Osteocyte (in vitro differentiated cells): Measurements from ENCODE around the gene RALGDS. TPM values are rescaled to one million over a fixed set of nuclear protein-coding genes. Genes with fewer than 3 reads are reported as not detected.
A peak's percentile ranks its signal among the peaks of the same experiment; 100 is the strongest.

Experiments
- DNase-seq: peaks from one replicate; pipeline ENCODE4 v3.0.0; 2021; ENCODE audit warnings: mixed read lengths; ENCODE audit not compliant: unreplicated experiment; ENCODE audit errors: extremely low spot score
- H3K27ac Mint-ChIP-seq: one replicate; pipeline ENCODE4 v1.8.0; 2021; ENCODE audit warnings: mild to moderate bottlenecking, mixed read lengths; ENCODE audit not compliant: unreplicated experiment
- H3K27me3 Mint-ChIP-seq: one replicate; pipeline ENCODE4 v1.8.0; 2021; ENCODE audit warnings: mixed read lengths; ENCODE audit not compliant: unreplicated experiment
- H3K36me3 Mint-ChIP-seq: one replicate; pipeline ENCODE4 v1.8.0; 2021; ENCODE audit warnings: mixed read lengths; ENCODE audit not compliant: unreplicated experiment
- H3K4me1 Mint-ChIP-seq: one replicate; pipeline ENCODE4 v1.8.0; 2021; ENCODE audit warnings: mixed read lengths; ENCODE audit not compliant: unreplicated experiment
- H3K4me3 Mint-ChIP-seq: one replicate; pipeline ENCODE4 v1.8.0; 2021; ENCODE audit warnings: mild to moderate bottlenecking, moderate library complexity, mixed read lengths; ENCODE audit not compliant: unreplicated experiment
- H3K9me3 Mint-ChIP-seq: one replicate; pipeline ENCODE4 v1.8.0; 2021; ENCODE audit warnings: mixed read lengths; ENCODE audit not compliant: unreplicated experiment
- CTCF ChIP-seq: fragments of 200-600 bp; sonication (generic); IDR thresholded peaks from 2 replicates; pipeline ENCODE4 v1.5.0; 2021; ENCODE audit warnings: antibody characterized with exemption, mild to moderate bottlenecking, moderate library complexity
- total RNA-seq: library from RNA; stranded (reverse); gene quantifications from 2 replicates; pipeline ENCODE4 v1.2.1, GENCODE V29; 2021

RALGDS gene
- total RNA-seq, 1 donor from 2014 or later, result 38.4 TPM

GRCh38 chr9:133133681-133134387, 12.8 kb upstream of the RALGDS start:
- H3K4me1 Mint-ChIP-seq, result peaks cover 38% of the 10 kb centered on the region
- no peaks in the 10 kb centered on the region for H3K27me3 Mint-ChIP-seq
- no peak overlapping the region for H3K4me3 Mint-ChIP-seq
- no peaks in the 10 kb centered on the region for H3K9me3 Mint-ChIP-seq
- no peak for DNase-seq
- peaks cover 2% of the 10 kb centered on the region for H3K36me3 Mint-ChIP-seq
- H3K27ac Mint-ChIP-seq, result peak overlapping the region; percentile 94
- TF ChIP-seq CTCF, result no peak

DNA sequence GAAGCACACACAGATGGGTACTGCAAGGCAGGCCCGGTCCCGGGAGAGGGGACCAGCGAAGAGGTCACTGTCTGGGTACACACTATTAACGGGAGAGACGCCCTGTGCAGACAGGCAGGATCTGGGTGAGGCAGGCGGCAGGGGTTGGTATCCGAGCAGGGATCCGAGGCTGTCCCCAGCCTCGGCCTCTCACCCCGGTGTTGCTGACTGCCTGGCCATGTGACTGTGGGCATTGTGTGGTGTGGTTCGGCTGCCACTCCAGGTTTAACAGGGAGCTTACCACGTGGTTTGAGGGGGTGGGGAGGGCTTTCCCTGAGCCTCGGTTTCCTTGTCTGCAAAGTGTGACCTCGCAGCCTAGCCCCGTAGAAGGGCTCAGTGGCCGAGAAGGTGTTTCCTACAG, 11.1 kb upstream of the RALGDS start:
- Mint-ChIP-seq H3K27ac (no peak overlapping the region), H3K27me3 (no peaks in the 10 kb centered on the region), H3K4me3 (no peak overlapping the region), H3K9me3 (no peaks in the 10 kb centered on the region), H3K36me3 (peaks cover 7% of the 10 kb centered on the region), H3K4me1 (peaks cover 40% of the 10 kb centered on the region)
- no peak for TF ChIP-seq CTCF
- no peak for DNase-seq

DNA sequence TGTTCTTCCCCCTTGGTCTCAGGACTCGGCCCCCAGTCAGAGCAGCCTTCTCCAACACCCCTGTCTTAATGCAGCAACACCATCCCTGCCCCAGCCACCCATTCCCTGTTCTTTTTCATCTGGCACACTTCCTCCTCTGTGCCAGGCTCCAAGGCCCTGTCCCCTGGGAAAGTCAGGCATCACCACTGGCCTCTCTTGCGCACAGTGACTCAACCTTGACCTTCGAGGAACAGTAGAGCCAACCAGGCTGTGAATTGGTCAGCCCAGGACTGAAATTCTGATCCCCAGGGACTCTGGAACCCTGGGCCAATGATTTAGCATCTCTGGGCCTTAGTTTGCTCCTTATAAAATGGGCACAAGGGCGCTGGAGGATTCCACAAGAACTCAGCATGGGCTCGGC, 10.5 kb upstream of the RALGDS start:
- Mint-ChIP-seq H3K36me3 (peaks cover 7% of the 10 kb centered on the region), H3K27me3 (no peaks in the 10 kb centered on the region), H3K9me3 (no peaks in the 10 kb centered on the region), H3K4me3 (no peak overlapping the region), H3K27ac (no peak overlapping the region), H3K4me1 (peaks cover 45% of the 10 kb centered on the region)
- TF ChIP-seq CTCF, result no peak
- DNase-seq, result no peak

GRCh38 chr9:133130685-133131244, 9.7 kb upstream of the RALGDS start:
- H3K4me3 Mint-ChIP-seq, result no peak overlapping the region
- peaks cover 49% of the 10 kb centered on the region for H3K4me1 Mint-ChIP-seq
- no peak for TF ChIP-seq CTCF
- H3K27ac Mint-ChIP-seq, result no peak overlapping the region
- DNase-seq, result no peak
- H3K9me3 Mint-ChIP-seq, result no peaks in the 10 kb centered on the region
- H3K27me3 Mint-ChIP-seq, result no peaks in the 10 kb centered on the region
- peaks cover 5% of the 10 kb centered on the region for H3K36me3 Mint-ChIP-seq

DNA sequence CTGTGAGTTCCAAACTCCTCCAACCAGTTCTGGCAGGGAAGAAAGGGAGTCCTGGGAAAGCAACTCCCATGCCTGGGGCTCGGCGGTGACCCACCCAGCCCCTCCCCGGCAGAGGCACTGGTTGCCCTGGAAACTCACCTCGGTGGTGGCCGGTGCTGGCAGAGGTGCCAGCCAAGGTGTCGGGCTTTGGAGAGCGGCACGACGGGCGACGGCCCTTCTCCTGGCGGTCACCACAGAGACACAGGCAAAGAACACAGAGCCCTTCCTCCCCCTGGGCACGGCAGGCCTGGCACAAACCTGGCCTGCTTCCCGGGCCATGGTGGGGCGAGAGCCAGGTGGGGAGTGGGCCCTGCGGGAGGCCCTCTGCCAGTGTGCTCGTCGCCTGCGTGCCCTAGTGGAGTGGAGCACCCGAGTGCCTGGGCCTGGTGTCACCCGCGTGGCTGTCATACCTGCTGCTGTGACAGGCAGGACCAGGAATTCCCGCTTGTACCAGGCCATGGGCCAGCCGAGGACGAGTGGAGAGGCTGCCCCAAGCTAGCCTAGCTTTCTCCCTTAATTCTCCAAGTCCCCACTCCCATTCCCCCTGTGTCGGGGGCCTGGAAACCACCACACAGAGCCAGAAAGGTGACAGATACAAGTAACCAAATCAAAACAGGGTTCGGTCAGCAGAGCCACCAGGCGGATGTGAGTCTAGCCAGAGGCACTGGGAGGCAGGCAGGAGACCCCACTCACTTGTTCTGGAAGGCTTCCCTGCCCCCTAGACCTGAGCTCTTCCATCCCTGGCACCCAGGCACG, 8.2 kb upstream of the RALGDS start:
- H3K27ac Mint-ChIP-seq, result no peak overlapping the region

More for the DNA sequence above, 8.2 kb upstream of the RALGDS start:
- Mint-ChIP-seq H3K36me3 (peaks cover 5% of the 10 kb centered on the region), H3K4me3 (no peak overlapping the region), H3K4me1 (peaks cover 49% of the 10 kb centered on the region), H3K9me3 (no peaks in the 10 kb centered on the region), H3K27me3 (no peaks in the 10 kb centered on the region)
- no peak for DNase-seq
- TF ChIP-seq CTCF, result no peak
